Activated naive CD4-positive, alpha-beta T cell treated with anti-CD3 and anti-CD28 coated beads for 36 hours (primary cell): ENCODE data around the gene CFDP1. TPM values are rescaled to one million over a fixed set of nuclear protein-coding genes. Genes with fewer than 3 reads are reported as not detected.

Source experiments
- CTCF ChIA-PET: fragments of 350-600 bp; sonication (Branson Sonifier 250); formaldehyde crosslinking; loops from one replicate; lab custom pipeline; 2021; ENCODE audit warnings: antibody characterized with exemption; lab: Charles Lee
- DNase-seq: peaks from one replicate; pipeline ENCODE4 v3.0.0-alpha.2; 2020
- H3K27ac Mint-ChIP-seq: one replicate; pipeline ENCODE4 v1.8.0; 2021; ENCODE audit warnings: mild to moderate bottlenecking, mixed read lengths
- H3K27me3 Mint-ChIP-seq: one replicate; pipeline ENCODE4 v1.8.0; 2021; ENCODE audit warnings: low read depth, mixed read lengths
- H3K36me3 Mint-ChIP-seq: one replicate; pipeline ENCODE4 v1.8.0; 2021; ENCODE audit warnings: low read depth, mixed read lengths
- H3K4me1 Mint-ChIP-seq: one replicate; pipeline ENCODE4 v1.8.0; 2021; ENCODE audit warnings: low read depth, mixed read lengths
- H3K4me3 Mint-ChIP-seq: one replicate; pipeline ENCODE4 v1.8.0; 2021; ENCODE audit warnings: mild to moderate bottlenecking, moderate library complexity, mixed read lengths
- H3K9me3 Mint-ChIP-seq: one replicate; pipeline ENCODE4 v1.8.0; 2021; ENCODE audit warnings: mixed read lengths
- intact Hi-C: fragments of 100-400 bp; cut with micrococcal nuclease; formaldehyde crosslinking; loops from one replicate; pipeline ENCODE4 v1.15.1; 2023
- total RNA-seq, 2 experiments: library from RNA; stranded (reverse); gene quantifications; one replicate each; pipeline ENCODE4 v1.2.3, GENCODE V29; 2021

CFDP1 gene
- total RNA-seq, 2 experiments from 2014 or later, result 37.2 to 44.1 TPM

- Mint-ChIP-seq H3K36me3 (no peaks in the 10 kb centered on the region), H3K4me1 (peaks cover 2% of the 10 kb centered on the region), H3K27me3 (peaks cover 30% of the 10 kb centered on the region), H3K27ac (no peak overlapping the region), H3K4me3 (peak overlapping the region; percentile 42), H3K9me3 (no peaks in the 10 kb centered on the region)
- intact Hi-C loops, result no loop called here
- DNase-seq, result no peak
- CTCF ChIA-PET, result no interaction called here
Measured at GRCh38 chr16:75263963-75264445, 169.3 kb downstream of the CFDP1 start.

- CTCF ChIA-PET, result no interaction called here
Measured at GRCh38 chr16:75263291-75263962, 169.9 kb downstream of the CFDP1 start.

GRCh38 chr16:75262800-75263127, 170.5 kb downstream of the CFDP1 start:
- CTCF ChIA-PET, result interaction anchor here (1.3 kb wide), 1 partner anchor 63 kb away, joined by 3 read pairs; no protein-coding TSS in a partner anchor
- DNase-seq, result no peak
- H3K27me3 Mint-ChIP-seq, result peaks cover 36% of the 10 kb centered on the region
- intact Hi-C loops, result no loop called here
- peaks cover 2% of the 10 kb centered on the region for H3K4me1 Mint-ChIP-seq
- H3K4me3 Mint-ChIP-seq, result no peak overlapping the region
- H3K27ac Mint-ChIP-seq, result no peak overlapping the region
- no peaks in the 10 kb centered on the region for H3K9me3 Mint-ChIP-seq
- H3K36me3 Mint-ChIP-seq, result no peaks in the 10 kb centered on the region

More at GRCh38 chr16:75263291-75263962, 169.9 kb downstream of the CFDP1 start:
- no peaks in the 10 kb centered on the region for H3K9me3 Mint-ChIP-seq
- intact Hi-C loops, result no loop called here
- peaks cover 30% of the 10 kb centered on the region for H3K27me3 Mint-ChIP-seq
- peaks cover 2% of the 10 kb centered on the region for H3K4me1 Mint-ChIP-seq
- no peak overlapping the region for H3K4me3 Mint-ChIP-seq
- no peak for DNase-seq
- no peak overlapping the region for H3K27ac Mint-ChIP-seq
- no peaks in the 10 kb centered on the region for H3K36me3 Mint-ChIP-seq

GRCh38 chr16:75262104-75262799, 171.1 kb downstream of the CFDP1 start:
- Mint-ChIP-seq H3K27ac (no peak overlapping the region), H3K36me3 (no peaks in the 10 kb centered on the region), H3K9me3 (no peaks in the 10 kb centered on the region), H3K4me3 (no peak overlapping the region), H3K4me1 (peaks cover 2% of the 10 kb centered on the region), H3K27me3 (peaks cover 36% of the 10 kb centered on the region)
- CTCF ChIA-PET, result interaction anchor here (1.3 kb wide), 1 partner anchor 63 kb away, joined by 3 read pairs; no protein-coding TSS in a partner anchor
- intact Hi-C loops, result no loop called here
- no peak for DNase-seq

GRCh38 chr16:75261590-75262078, 171.7 kb downstream of the CFDP1 start:
- CTCF ChIA-PET, result interaction anchor here (1.0 to 1.3 kb wide), 2 partner anchors 62 to 65 kb away, joined by 3 read pairs; no protein-coding TSS in a partner anchor
- peaks cover 2% of the 10 kb centered on the region for H3K4me1 Mint-ChIP-seq
- no peaks in the 10 kb centered on the region for H3K36me3 Mint-ChIP-seq
- no peak overlapping the region for H3K4me3 Mint-ChIP-seq
- peaks cover 36% of the 10 kb centered on the region for H3K27me3 Mint-ChIP-seq
- DNase-seq, result no peak
- no peaks in the 10 kb centered on the region for H3K9me3 Mint-ChIP-seq
- intact Hi-C loops, result no loop called here
- H3K27ac Mint-ChIP-seq, result no peak overlapping the region

- H3K4me3 Mint-ChIP-seq, result no peak overlapping the region
- no peaks in the 10 kb centered on the region for H3K4me1 Mint-ChIP-seq
- H3K27ac Mint-ChIP-seq, result no peak overlapping the region
- H3K9me3 Mint-ChIP-seq, result no peaks in the 10 kb centered on the region
- CTCF ChIA-PET, result interaction anchor here (1.0 kb wide), 1 partner anchor 64 kb away, joined by 3 read pairs; no protein-coding TSS in a partner anchor
- intact Hi-C loops, result no loop called here
- H3K36me3 Mint-ChIP-seq, result no peaks in the 10 kb centered on the region
- DNase-seq, result no peak
- peaks cover 31% of the 10 kb centered on the region for H3K27me3 Mint-ChIP-seq
Measured at GRCh38 chr16:75260851-75261589, 172.3 kb downstream of the CFDP1 start.

GRCh38 chr16:75258807-75259141, 174.5 kb downstream of the CFDP1 start:
- H3K9me3 Mint-ChIP-seq, result no peaks in the 10 kb centered on the region
- H3K36me3 Mint-ChIP-seq, result no peaks in the 10 kb centered on the region
- DNase-seq, result no peak
- H3K4me1 Mint-ChIP-seq, result no peaks in the 10 kb centered on the region
- H3K27me3 Mint-ChIP-seq, result peaks cover 24% of the 10 kb centered on the region
- CTCF ChIA-PET, result interaction anchor here (0.6 kb wide), 1 partner anchor 24 kb away, joined by 5 read pairs; no protein-coding TSS in a partner anchor
- H3K4me3 Mint-ChIP-seq, result no peak overlapping the region
- no peak overlapping the region for H3K27ac Mint-ChIP-seq
- intact Hi-C loops, result no loop called here

- DNase-seq, result no peak
- intact Hi-C loops, result no loop called here
- peaks cover 23% of the 10 kb centered on the region for H3K27me3 Mint-ChIP-seq
- CTCF ChIA-PET, result no interaction called here
- no peak overlapping the region for H3K4me3 Mint-ChIP-seq
- H3K27ac Mint-ChIP-seq, result no peak overlapping the region
- no peaks in the 10 kb centered on the region for H3K9me3 Mint-ChIP-seq
- H3K36me3 Mint-ChIP-seq, result no peaks in the 10 kb centered on the region
- H3K4me1 Mint-ChIP-seq, result no peaks in the 10 kb centered on the region
Measured at GRCh38 chr16:75257886-75258806, 175.2 kb downstream of the CFDP1 start.

GRCh38 chr16:75256696-75257343, 176.5 kb downstream of the CFDP1 start:
- intact Hi-C loops, result no loop called here
- no peaks in the 10 kb centered on the region for H3K36me3 Mint-ChIP-seq
- H3K9me3 Mint-ChIP-seq, result no peaks in the 10 kb centered on the region
- H3K4me1 Mint-ChIP-seq, result no peaks in the 10 kb centered on the region
- CTCF ChIA-PET, result no interaction called here
- peaks cover 27% of the 10 kb centered on the region for H3K27me3 Mint-ChIP-seq
- H3K27ac Mint-ChIP-seq, result no peak overlapping the region
- DNase-seq, result no peak
- H3K4me3 Mint-ChIP-seq, result no peak overlapping the region

- no peak overlapping the region for H3K27ac Mint-ChIP-seq
- H3K36me3 Mint-ChIP-seq, result no peaks in the 10 kb centered on the region
- no peak for DNase-seq
- H3K27me3 Mint-ChIP-seq, result peaks cover 28% of the 10 kb centered on the region
- H3K9me3 Mint-ChIP-seq, result no peaks in the 10 kb centered on the region
- intact Hi-C loops, result no loop called here
- no peak overlapping the region for H3K4me3 Mint-ChIP-seq
- no peaks in the 10 kb centered on the region for H3K4me1 Mint-ChIP-seq
- CTCF ChIA-PET, result no interaction called here
Measured at GRCh38 chr16:75256059-75256571, 177.2 kb downstream of the CFDP1 start.

GRCh38 chr16:75254359-75254837, 178.9 kb downstream of the CFDP1 start:
- Mint-ChIP-seq H3K27ac (no peak overlapping the region), H3K27me3 (peaks cover 37% of the 10 kb centered on the region), H3K4me1 (peaks cover 3% of the 10 kb centered on the region), H3K4me3 (no peak overlapping the region), H3K9me3 (no peaks in the 10 kb centered on the region), H3K36me3 (no peaks in the 10 kb centered on the region)
- DNase-seq, result no peak
- CTCF ChIA-PET, result interaction anchor here (0.6 to 2.2 kb wide), 2 partner anchors 29 to 55 kb away, joined by 4 to 6 read pairs; no protein-coding TSS in a partner anchor
- intact Hi-C loops, result no loop called here
